Caco-2 (cell line): ENCODE measurements around the gene FAM114A1. TPM values are rescaled to one million over a fixed set of nuclear protein-coding genes. Genes with fewer than 3 reads are reported as not detected.
"Not testable (repeated sequence)": the region's sequence is repeated elsewhere in the genome, so short reads cannot be mapped to it uniquely, and the experiment has no call there.

Experiments
- BruUV-seq: library from RNA; stranded (reverse); fragments of 400-500 nt; replicated peaks from 2 replicates; lab custom pipeline; 2021; lab: Mats Ljungman, UMichigan
- CTCF ChIA-PET: fragments of 300-600 bp; sonication (Branson Sonifier 250); formaldehyde crosslinking; loops from one replicate; lab custom pipeline; 2022; ENCODE audit warnings: antibody characterized with exemption; lab: Charles Lee
- POLR2A ChIA-PET: fragments of 300-600 bp; sonication (Branson Sonifier 250); formaldehyde crosslinking; loops from one replicate; lab custom pipeline; 2022; ENCODE audit warnings: antibody characterized with exemption; lab: Charles Lee
- DNase-seq, 2 experiments: peaks; one replicate each; pipeline versions ENCODE4 v3.0.0 to v3.0.0-alpha.2; 2020 to 2022
- H3K27me3 ChIP-seq: replicated peaks from 2 replicates; pipeline ENCODE4 v1.6.0; 2011; ENCODE audit warnings: low read length; ENCODE audit not compliant: control insufficient read depth, insufficient read depth
- H3K36me3 ChIP-seq: 2 replicates; pipeline ENCODE4 v1.5.1; 2011; ENCODE audit warnings: low read length; ENCODE audit not compliant: control insufficient read depth, insufficient read depth
- H3K4me1 ChIP-seq: fragments of 250-450 bp; sonication (Bioruptor Pico); 2 replicates; pipeline ENCODE4 v1.5.1; 2020; ENCODE audit warnings: mild to moderate bottlenecking
- H3K4me3 ChIP-seq: 2 replicates; pipeline ENCODE4 v1.5.1; 2011; ENCODE audit warnings: low read depth, mild to moderate bottlenecking, control low read depth, low read length
- H3K9me3 ChIP-seq: fragments of 250-450 bp; sonication (Bioruptor Pico); 2 replicates; pipeline ENCODE4 v1.5.1; 2020; ENCODE audit warnings: mild to moderate bottlenecking, moderate library complexity
- H3K27ac Mint-ChIP-seq: one replicate; pipeline ENCODE4 v1.8.0; 2022; ENCODE audit warnings: mixed read lengths; ENCODE audit not compliant: unreplicated experiment
- H3K27me3 Mint-ChIP-seq: one replicate; pipeline ENCODE4 v1.8.0; 2022; ENCODE audit warnings: mixed read lengths; ENCODE audit not compliant: insufficient read depth, unreplicated experiment
- H3K36me3 Mint-ChIP-seq: one replicate; pipeline ENCODE4 v1.8.0; 2022; ENCODE audit warnings: mild to moderate bottlenecking, mixed read lengths; ENCODE audit not compliant: insufficient read depth, unreplicated experiment
- H3K4me1 Mint-ChIP-seq: one replicate; pipeline ENCODE4 v1.8.0; 2022; ENCODE audit warnings: low read depth, mixed read lengths; ENCODE audit not compliant: unreplicated experiment
- H3K4me3 Mint-ChIP-seq: one replicate; pipeline ENCODE4 v1.8.0; 2022; ENCODE audit warnings: mild to moderate bottlenecking, moderate library complexity, mixed read lengths; ENCODE audit not compliant: unreplicated experiment
- H3K9me3 Mint-ChIP-seq: one replicate; pipeline ENCODE4 v1.8.0; 2022; ENCODE audit warnings: mixed read lengths; ENCODE audit not compliant: unreplicated experiment
- intact Hi-C: fragments of 100-400 bp; cut with micrococcal nuclease; formaldehyde crosslinking; loops from one replicate; pipeline ENCODE4 v1.10.0; 2022; ENCODE audit not compliant: unreplicated experiment
- total RNA-seq: library from RNA; stranded (reverse); gene quantifications from 2 replicates; pipeline ENCODE4 v1.2.3, GENCODE V29; 2022
- TF ChIP-seq, protein P1 (sequence below), 2 experiments: fragments of 200-600 bp in 1 of 2; IDR thresholded peaks; 1 replicate in 1 of 2; 2 replicates in 1 of 2; pipeline versions ENCODE4 v1.5.1 to v1.8.0; 2011 to 2022; ENCODE audit warnings: antibody characterized with exemption in 1 of 2, control low read depth in 1 of 2, inconsistent platforms in 1 of 2, low read depth in 1 of 2, low read length in 1 of 2, mild to moderate bottlenecking in 1 of 2, moderate library complexity in 1 of 2; ENCODE audit not compliant: insufficient read depth in 1 of 2, severe bottlenecking in 1 of 2, unreplicated experiment in 1 of 2

FAM114A1 gene
- total RNA-seq, 1 experiment from 2014 or later: 20.8 TPM

DNA sequence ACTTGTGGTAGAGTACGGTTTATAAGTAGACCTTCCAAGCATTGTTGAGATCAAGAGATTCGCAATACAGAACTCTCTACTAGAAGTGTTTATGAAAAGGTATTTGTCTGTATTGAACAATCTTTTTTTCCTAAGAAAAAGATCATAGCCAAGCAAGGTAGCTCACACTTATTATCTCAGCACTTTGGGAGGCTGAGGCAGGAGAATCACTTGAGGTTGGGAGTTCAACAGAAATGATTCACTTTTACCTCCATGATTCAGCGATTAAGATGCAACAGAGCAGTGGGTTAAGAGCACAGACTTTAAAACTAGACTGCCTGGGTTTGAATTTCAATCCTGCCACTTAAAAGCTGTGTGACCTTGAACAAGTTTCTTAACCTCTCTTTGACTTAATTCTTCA, 90.3 kb downstream of the FAM114A1 start:
- Histone ChIP-seq H3K27me3 (no peaks in the 10 kb centered on the region), H3K4me1 (no peaks in the 10 kb centered on the region), H3K4me3 (no peak overlapping the region), H3K36me3 (no peaks in the 10 kb centered on the region), H3K9me3 (no peaks in the 10 kb centered on the region)
- H3K4me3 Mint-ChIP-seq: no peak overlapping the region
- no peaks in the 10 kb centered on the region for H3K27me3 Mint-ChIP-seq
- POLR2A ChIA-PET: no interaction called here
- TF ChIP-seq, protein P1, sequence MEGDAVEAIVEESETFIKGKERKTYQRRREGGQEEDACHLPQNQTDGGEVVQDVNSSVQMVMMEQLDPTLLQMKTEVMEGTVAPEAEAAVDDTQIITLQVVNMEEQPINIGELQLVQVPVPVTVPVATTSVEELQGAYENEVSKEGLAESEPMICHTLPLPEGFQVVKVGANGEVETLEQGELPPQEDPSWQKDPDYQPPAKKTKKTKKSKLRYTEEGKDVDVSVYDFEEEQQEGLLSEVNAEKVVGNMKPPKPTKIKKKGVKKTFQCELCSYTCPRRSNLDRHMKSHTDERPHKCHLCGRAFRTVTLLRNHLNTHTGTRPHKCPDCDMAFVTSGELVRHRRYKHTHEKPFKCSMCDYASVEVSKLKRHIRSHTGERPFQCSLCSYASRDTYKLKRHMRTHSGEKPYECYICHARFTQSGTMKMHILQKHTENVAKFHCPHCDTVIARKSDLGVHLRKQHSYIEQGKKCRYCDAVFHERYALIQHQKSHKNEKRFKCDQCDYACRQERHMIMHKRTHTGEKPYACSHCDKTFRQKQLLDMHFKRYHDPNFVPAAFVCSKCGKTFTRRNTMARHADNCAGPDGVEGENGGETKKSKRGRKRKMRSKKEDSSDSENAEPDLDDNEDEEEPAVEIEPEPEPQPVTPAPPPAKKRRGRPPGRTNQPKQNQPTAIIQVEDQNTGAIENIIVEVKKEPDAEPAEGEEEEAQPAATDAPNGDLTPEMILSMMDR (IDR thresholded peaks at IDR 0.05; ENCODE audit: insufficient read depth in 1 of 2, low read depth in 1 of 2, low read length in 1 of 2, severe bottlenecking in 1 of 2, unreplicated experiment in 1 of 2): no peak
- DNase-seq: no peak
- BruUV-seq: no TSS peak
- no peak overlapping the region for H3K27ac Mint-ChIP-seq
- CTCF ChIA-PET: no interaction called here
- no peaks in the 10 kb centered on the region for H3K36me3 Mint-ChIP-seq
- H3K4me1 Mint-ChIP-seq: no peaks in the 10 kb centered on the region
- intact Hi-C loops: no loop called here
- peaks cover 8% of the 10 kb centered on the region for H3K9me3 Mint-ChIP-seq

DNA sequence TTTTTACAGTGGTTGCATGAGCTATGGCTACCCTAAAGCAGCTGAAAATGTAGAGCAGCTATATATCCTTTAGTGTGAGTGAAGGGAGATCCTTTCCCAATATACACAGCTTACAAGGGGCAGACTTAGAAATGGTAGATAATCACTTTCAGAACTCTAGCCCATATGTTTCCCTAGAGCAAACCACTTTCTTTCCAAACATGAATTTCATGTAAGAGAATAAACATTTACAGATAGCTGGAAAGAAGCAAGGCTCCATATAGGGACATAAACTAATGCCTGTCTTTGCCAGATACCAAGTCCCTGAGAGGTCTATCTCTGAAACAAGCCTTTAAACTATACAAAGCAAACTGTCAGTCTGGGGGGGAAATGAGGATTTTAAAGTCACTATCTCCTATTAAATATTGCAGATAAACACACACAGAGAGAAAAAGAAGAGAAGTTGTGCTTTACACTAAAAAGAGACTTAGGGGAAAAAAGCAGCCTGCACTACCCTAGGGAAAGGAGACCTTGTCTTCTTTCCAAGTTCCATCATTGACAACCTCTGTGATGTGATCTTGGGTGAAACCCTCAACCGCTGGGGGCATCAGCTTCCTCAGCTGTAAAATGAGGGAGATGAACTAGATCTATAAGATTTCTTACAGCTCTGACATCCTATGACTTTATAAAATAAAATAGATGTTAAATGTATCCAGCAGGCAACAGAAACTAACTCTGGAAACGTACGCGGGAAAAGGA, 91.0 kb downstream of the FAM114A1 start:
- no peak overlapping the region for H3K4me3 ChIP-seq
- POLR2A ChIA-PET: no interaction called here
- H3K9me3 ChIP-seq: no peaks in the 10 kb centered on the region
- no peaks in the 10 kb centered on the region for H3K36me3 ChIP-seq
- intact Hi-C loops: no loop called here
- CTCF ChIA-PET: no interaction called here
- H3K4me3 Mint-ChIP-seq: no peak overlapping the region
- H3K27me3 ChIP-seq: no peaks in the 10 kb centered on the region
- no peaks in the 10 kb centered on the region for H3K36me3 Mint-ChIP-seq
- H3K27ac Mint-ChIP-seq: no peak overlapping the region
- H3K27me3 Mint-ChIP-seq: no peaks in the 10 kb centered on the region
- H3K9me3 Mint-ChIP-seq: peaks cover 8% of the 10 kb centered on the region
- BruUV-seq: no TSS peak
- H3K4me1 ChIP-seq: no peaks in the 10 kb centered on the region
- DNase-seq: no peak
- no peaks in the 10 kb centered on the region for H3K4me1 Mint-ChIP-seq
- TF ChIP-seq, protein P1 (IDR thresholded peaks at IDR 0.05; ENCODE audit: insufficient read depth in 1 of 2, low read depth in 1 of 2, low read length in 1 of 2, severe bottlenecking in 1 of 2, unreplicated experiment in 1 of 2): no peak

DNA sequence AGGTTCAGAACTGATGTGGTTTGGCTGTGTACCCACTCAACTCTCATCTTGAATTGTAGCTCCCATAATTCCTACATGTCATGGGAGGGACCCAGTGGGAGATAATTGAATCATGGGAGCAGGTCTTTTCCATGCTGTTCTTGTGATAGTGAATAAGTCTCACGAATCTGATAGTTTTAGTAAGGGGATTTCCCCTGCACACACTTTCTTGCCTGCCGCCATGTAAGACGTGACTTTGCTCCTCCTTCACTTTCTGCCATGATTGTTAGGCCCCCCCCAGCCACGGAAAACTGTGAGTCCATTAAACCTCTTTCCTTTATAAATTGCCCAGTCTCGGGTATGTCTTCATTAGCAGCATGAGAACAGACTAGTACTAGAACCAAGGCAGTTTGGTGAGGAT, 91.6 kb downstream of the FAM114A1 start:
- H3K27ac Mint-ChIP-seq, POLR2A ChIA-PET, intact Hi-C loops, CTCF ChIA-PET, BruUV-seq, H3K4me3 ChIP-seq, H3K9me3 Mint-ChIP-seq, H3K27me3 Mint-ChIP-seq, H3K9me3 ChIP-seq, DNase-seq, H3K36me3 Mint-ChIP-seq, H3K36me3 ChIP-seq, H3K4me3 Mint-ChIP-seq, H3K4me1 Mint-ChIP-seq, H3K4me1 ChIP-seq, H3K27me3 ChIP-seq: not testable (repeated sequence)
